Cardiac muscle cell (in vitro differentiated cells and primary cell): ENCODE results near the gene KCTD12. TPM values are rescaled to one million over a fixed set of nuclear protein-coding genes. Genes with fewer than 3 reads are reported as not detected.
"Not testable (repeated sequence)": the region's sequence is repeated elsewhere in the genome, so short reads cannot be mapped to it uniquely, and the experiment has no call there.

Source experiments
- DNase-seq, 2 donors: peaks; one replicate each; pipeline versions ENCODE4 v3.0.0 to v3.0.0-alpha.2; 2010 to 2017; ENCODE audit warnings: low read depth in 1 of 2, low spot score in 1 of 2
- H3K27ac ChIP-seq: fragments of 200-600 bp; sonication (generic); 2 replicates; pipeline ENCODE4 v1.5.1; 2016
- H3K27me3 ChIP-seq: fragments of 200-600 bp; sonication (generic); 2 replicates; pipeline ENCODE4 v1.6.0; 2016; ENCODE audit warnings: control low read depth
- H3K36me3 ChIP-seq: fragments of 200-600 bp; sonication (generic); 2 replicates; pipeline ENCODE4 v1.5.1; 2016; ENCODE audit warnings: control low read depth
- H3K4me1 ChIP-seq: fragments of 200-600 bp; sonication (generic); 2 replicates; pipeline ENCODE4 v1.8.1; 2017; ENCODE audit warnings: low read depth, mild to moderate bottlenecking, mixed run types
- H3K4me3 ChIP-seq: fragments of 200-600 bp; sonication (generic); 2 replicates; pipeline ENCODE4 v1.5.1; 2016; ENCODE audit warnings: mild to moderate bottlenecking
- H3K9me3 ChIP-seq: fragments of 200-600 bp; sonication (generic); 2 replicates; pipeline ENCODE4 v1.5.1; 2017; ENCODE audit warnings: low read depth, mild to moderate bottlenecking, control low read depth
- polyA plus RNA-seq: library from polyadenylated mRNA; unstranded; fragments of >200 nt; fragmentation: Nextera tagmentation; extraction: Ambion mirVana; gene quantifications from 2 replicates; pipeline ENCODE4 v1.2.1, GENCODE V29; 2016
- total RNA-seq: library from RNA; depleted of rRNA; stranded (reverse); fragments of >200 nt; gene quantifications from 2 replicates; pipeline ENCODE4 v1.2.3, GENCODE V29; 2016
- TF ChIP-seq, protein P1 (sequence below): IDR thresholded peaks from 2 replicates; pipeline ENCODE4 v1.5.1; 2012; ENCODE audit warnings: low read depth, mild to moderate bottlenecking, low read length

KCTD12 gene
- total and polyA plus RNA-seq, 2 experiments from 2014 or later, result 40.0 to 242 TPM

DNA sequence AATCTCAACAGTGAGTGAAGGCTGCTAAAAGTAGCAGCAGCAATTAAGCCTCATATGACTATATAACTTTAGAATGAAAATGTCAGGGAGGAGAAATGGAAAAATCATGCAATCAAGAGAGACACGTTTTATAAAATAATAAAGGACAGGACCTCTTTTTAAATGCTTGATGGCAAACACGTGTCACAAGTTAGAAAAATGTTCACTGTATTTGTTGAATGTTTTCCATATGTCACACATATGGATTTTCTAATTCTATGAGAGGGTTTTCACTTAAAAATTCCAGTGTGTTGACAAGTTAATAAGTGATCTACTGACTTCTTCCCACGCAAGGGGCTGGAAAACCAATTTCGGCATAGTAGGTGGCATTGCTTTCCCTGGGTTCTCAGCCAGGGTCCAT lies 27.7 kb upstream of the KCTD12 start:
- H3K36me3 ChIP-seq, result no peaks in the 10 kb centered on the region
- H3K4me1 ChIP-seq, result no peaks in the 10 kb centered on the region
- DNase-seq, result no peak
- TF ChIP-seq, protein P1, sequence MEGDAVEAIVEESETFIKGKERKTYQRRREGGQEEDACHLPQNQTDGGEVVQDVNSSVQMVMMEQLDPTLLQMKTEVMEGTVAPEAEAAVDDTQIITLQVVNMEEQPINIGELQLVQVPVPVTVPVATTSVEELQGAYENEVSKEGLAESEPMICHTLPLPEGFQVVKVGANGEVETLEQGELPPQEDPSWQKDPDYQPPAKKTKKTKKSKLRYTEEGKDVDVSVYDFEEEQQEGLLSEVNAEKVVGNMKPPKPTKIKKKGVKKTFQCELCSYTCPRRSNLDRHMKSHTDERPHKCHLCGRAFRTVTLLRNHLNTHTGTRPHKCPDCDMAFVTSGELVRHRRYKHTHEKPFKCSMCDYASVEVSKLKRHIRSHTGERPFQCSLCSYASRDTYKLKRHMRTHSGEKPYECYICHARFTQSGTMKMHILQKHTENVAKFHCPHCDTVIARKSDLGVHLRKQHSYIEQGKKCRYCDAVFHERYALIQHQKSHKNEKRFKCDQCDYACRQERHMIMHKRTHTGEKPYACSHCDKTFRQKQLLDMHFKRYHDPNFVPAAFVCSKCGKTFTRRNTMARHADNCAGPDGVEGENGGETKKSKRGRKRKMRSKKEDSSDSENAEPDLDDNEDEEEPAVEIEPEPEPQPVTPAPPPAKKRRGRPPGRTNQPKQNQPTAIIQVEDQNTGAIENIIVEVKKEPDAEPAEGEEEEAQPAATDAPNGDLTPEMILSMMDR, result no peak
- no peaks in the 10 kb centered on the region for H3K27me3 ChIP-seq
- no peaks in the 10 kb centered on the region for H3K9me3 ChIP-seq
- H3K27ac ChIP-seq, result no peak overlapping the region
- H3K4me3 ChIP-seq, result no peak overlapping the region

DNA sequence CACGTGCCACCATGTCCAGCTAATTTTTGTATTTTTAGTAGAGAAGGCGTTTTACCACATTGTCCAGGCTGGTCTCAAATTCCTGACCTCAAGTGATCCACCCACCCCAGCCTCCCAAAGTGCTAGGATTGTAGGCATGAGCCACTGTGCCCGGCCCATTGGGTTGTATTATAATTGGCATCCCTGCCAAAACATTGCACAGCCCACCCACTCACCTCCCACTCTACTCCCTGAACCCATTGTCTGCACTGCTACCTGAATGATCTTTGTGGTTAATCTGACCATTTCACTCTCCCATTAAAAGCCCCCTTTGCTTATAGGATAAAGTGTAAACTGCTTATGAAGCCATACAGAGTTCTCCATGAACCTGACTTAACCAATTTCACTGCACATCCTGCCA lies 26.3 kb upstream of the KCTD12 start:
- no peaks in the 10 kb centered on the region for H3K27me3 ChIP-seq
- no peaks in the 10 kb centered on the region for H3K36me3 ChIP-seq
- H3K27ac ChIP-seq, result no peak overlapping the region
- H3K9me3 ChIP-seq, result no peaks in the 10 kb centered on the region
- DNase-seq, result no peak
- H3K4me1 ChIP-seq, result no peaks in the 10 kb centered on the region
- TF ChIP-seq, protein P1, result no peak
- no peak overlapping the region for H3K4me3 ChIP-seq

DNA sequence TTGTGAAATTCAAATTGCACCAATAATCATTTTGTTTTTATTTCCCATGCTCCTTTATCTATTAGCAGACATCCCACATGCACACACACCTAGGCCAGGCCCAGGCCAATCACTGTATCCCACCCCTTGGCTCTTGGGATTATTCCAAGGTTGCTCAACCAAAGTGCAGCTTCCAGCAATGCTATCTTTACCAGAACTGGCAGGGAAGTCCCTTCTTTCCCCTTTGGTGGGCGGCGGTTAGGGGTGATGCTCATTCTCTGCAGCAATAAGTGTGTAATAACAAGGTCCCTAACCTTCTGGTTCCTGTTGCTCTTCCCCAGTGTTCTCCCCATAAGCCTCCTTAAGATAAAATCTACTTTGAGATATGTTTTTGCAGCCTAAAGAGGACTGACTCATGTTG lies 18.3 kb upstream of the KCTD12 start:
- TF ChIP-seq, protein P1, result no peak
- no peaks in the 10 kb centered on the region for H3K36me3 ChIP-seq
- H3K4me1 ChIP-seq, result peaks cover 4% of the 10 kb centered on the region
- peaks cover 11% of the 10 kb centered on the region for H3K27me3 ChIP-seq
- H3K4me3 ChIP-seq, result no peak overlapping the region
- no peak overlapping the region for H3K27ac ChIP-seq
- DNase-seq, result peak in 1 of 2 donors; percentile 47
- H3K9me3 ChIP-seq, result no peaks in the 10 kb centered on the region

DNA sequence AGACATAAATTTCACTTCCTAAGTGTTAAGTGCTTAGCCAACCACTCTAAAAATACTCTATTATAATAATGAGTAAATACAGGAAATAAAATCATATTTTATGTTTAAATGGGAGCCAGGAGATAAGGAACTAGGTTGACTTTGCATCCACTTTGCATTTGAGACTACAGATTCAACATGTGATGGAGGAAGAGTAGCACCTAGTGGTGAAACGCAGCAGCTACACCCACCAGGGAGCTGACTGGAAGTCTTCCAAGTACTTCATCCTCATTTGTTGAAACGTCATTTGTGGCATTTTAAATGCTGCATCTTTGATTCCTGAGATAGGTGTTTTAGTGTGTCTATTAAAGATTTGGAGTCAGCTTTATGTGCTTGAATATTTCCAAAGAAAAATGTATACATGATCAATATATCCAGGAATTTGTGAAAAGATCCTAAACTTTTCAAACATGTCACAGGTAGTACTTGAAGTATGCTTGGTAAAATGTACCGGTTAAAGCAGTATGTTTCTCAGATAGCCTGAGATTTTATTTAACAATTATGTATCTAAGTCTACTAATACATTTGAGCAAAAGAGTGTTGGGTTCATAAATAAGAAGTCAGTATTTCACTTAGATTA lies 17.4 kb upstream of the KCTD12 start:
- Histone ChIP-seq H3K4me1 (peaks cover 4% of the 10 kb centered on the region), H3K36me3 (no peaks in the 10 kb centered on the region)
- TF ChIP-seq, protein P1, result peak; percentile 100

DNA sequence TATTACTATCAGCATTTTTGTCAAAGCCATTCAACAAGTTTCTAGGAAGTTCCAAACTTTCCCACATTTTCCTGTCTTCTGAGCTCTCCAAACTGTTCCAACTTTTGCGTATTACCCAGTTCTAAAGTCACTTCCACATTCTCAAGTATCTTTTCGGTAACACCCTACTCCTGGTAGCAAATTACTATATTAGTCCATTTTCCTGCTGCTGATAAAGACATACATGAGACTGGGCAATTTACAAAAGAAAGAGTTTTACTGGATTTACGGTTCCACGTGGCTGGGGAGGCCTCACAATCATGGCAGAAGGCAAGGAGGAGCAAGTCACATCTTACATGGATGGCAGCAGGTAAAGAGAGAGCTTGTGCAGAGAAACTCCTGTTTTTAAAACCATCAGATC lies 12.9 kb upstream of the KCTD12 start:
- not testable (repeated sequence) for H3K9me3 ChIP-seq, H3K27me3 ChIP-seq, H3K36me3 ChIP-seq, H3K27ac ChIP-seq, H3K4me3 ChIP-seq, H3K4me1 ChIP-seq, DNase-seq

More for the DNA sequence above, 17.4 kb upstream of the KCTD12 start:
- H3K27ac ChIP-seq, result no peak overlapping the region
- H3K27me3 ChIP-seq, result peaks cover 11% of the 10 kb centered on the region
- H3K4me3 ChIP-seq, result no peak overlapping the region
- no peaks in the 10 kb centered on the region for H3K9me3 ChIP-seq
- DNase-seq, result peak; percentile 81 to 87

DNA sequence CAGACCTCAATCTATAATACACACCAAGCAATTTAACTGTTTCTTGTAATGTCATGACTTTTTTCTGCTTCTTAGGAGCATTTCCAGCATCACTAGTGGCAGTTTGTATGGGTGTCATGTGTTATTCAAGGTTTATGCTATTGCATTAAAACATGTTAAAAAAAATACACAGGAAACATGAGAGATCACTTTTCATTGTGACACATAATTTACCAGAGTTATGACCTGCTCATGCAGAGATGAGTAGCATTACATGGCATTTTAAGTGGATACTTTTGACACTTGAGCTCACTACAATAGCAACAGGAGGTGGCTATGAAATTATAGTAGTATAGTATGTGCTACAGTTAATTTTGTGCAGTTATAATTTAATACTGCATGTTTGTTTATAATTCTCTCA lies 11.0 kb upstream of the KCTD12 start:
- H3K27ac ChIP-seq, H3K36me3 ChIP-seq, H3K9me3 ChIP-seq, H3K4me1 ChIP-seq, H3K4me3 ChIP-seq, DNase-seq: not testable (repeated sequence)
- H3K27me3 ChIP-seq, result peaks cover 21% of the 10 kb centered on the region
